Measurements from ENCODE around the gene ARHGEF16.

ARHGEF16 gene

GRCh38 chr1:3522112-3522511 lies 67.6 kb downstream of the ARHGEF16 start:
- no peak for DNase-seq

DNA sequence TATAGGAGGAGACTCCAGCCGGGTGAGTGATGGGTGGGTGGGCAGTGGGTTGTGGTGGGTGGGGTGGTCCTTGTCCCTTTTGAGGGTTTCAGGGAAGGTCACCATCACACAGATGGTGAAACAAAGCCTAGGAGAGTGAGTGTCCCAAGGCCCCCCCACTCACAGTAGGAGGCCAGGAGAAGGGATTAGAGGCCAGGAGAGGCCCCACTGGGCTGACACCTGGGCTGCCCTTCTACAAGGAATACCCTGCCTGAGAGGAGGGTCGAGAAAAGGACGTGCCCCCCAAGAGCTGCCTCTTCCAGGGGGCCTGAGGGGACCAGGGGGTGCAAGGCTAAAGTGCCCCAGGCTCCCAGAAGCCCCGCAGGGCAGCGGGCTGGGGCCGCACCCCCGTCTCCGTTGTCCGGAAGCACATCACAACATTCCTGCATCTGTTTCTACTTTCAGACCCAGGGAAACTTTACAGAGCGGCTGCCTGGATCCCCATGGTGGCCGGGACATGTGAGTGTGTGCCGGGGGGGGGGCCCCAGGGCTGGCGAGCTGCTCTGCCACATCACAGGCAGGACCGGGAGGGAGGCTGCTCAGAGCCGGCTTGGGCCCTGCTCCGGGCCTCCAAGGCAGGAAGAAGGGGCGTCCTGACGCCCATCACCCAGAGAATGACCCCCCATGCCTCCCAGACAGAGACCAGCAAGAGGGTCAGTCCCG lies 68.2 kb downstream of the ARHGEF16 start:
- DNase-seq: no peak

GRCh38 chr1:3523980-3524379 lies 69.5 kb downstream of the ARHGEF16 start:
- DNase-seq: no peak

DNA sequence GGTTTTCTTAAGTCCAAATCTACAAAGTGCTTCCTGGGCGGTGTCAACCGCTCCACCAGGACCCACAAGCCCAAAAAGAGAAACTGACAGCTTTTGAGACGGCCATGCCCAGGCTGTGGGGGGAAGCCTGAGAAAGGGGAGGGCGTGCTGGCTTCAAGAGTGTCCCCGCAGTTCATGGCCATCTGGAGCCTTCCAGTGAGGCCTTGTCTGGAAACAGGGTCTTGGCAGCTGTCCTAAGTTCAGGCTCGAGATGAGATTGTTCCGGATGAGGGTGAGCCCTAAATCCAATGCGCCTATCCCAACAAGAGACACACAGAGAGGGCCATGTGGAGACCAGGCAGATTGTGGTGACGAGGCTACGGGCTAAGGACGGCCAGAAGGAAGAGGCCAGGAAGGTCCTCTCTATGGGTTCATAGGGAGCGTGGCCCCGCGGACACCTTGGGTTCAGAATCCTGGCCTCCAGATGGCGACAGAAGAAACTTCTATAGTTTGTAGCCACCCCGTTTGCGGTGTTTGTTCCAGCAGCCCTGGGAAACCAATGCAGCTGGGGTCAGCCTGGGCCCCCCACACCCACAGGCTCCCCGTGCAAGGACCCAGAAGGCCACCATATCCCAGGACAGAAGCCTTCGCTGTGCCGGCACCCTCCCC lies 70.2 kb downstream of the ARHGEF16 start:
- no peak for DNase-seq

DNA sequence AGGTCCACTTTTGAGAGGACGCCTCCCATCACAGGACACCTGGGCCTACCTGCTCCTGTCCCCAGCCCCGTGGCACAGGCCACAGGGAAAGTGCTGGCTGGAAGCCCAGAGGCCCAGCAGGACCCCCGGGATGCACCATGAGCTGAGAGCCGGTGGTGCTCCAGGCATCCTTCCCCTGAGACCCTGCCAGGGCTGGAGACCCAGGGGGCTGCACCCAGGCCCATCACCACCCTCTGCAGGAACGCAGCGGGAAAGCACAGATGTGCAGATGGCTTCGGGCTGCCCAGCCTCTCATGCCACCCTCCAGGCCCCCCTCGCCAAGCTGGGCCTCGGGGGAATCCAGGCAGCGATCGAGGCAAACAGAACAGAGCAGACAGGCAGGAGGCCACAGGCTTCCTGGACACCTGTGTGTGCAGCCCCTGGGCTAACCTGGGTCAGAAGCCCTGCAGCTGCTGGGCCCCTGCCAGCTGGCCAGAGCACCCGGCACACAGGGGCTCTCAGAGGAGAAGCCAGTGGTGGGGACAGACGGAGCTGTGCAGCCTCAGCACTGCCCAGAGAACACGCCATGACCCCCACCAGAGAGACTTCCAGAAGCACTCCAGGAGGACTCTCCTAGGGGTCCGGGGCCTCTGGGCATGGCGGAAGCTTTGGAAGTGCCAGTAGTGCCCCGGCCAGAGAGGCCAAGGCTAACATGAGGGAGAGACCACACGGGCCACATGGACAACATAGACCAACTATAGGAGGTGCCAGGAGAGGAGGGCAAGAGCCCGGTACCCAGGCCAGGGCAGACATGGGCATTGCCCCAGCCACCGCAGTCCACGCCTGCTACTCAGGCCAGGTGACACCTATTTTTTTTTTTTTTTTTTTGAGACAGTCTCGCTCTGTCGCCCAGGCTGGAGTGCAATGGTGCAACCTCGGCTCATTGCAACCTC lies 71.4 kb downstream of the ARHGEF16 start:
- DNase-seq: no peak

DNA sequence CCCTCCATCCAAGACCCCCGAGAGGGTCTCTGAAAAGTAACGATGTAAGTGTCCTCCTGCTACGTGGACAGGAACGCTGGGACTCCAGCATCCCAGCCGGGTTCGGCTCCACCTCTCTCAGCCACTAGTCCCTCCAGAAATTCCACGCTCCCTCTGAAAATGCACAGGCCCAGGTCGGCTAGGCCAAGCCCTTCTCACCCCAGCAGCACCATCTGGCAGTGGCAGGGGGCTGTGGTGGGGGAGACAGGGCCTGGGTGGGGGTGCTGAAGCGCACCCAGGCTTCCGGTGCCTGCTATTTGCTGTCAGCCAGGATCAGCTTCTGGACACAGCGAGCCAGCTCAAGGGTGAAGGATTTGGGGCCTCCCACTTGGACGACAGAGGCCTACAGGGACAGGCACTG lies 73.3 kb downstream of the ARHGEF16 start:
- DNase-seq: no peak

DNA sequence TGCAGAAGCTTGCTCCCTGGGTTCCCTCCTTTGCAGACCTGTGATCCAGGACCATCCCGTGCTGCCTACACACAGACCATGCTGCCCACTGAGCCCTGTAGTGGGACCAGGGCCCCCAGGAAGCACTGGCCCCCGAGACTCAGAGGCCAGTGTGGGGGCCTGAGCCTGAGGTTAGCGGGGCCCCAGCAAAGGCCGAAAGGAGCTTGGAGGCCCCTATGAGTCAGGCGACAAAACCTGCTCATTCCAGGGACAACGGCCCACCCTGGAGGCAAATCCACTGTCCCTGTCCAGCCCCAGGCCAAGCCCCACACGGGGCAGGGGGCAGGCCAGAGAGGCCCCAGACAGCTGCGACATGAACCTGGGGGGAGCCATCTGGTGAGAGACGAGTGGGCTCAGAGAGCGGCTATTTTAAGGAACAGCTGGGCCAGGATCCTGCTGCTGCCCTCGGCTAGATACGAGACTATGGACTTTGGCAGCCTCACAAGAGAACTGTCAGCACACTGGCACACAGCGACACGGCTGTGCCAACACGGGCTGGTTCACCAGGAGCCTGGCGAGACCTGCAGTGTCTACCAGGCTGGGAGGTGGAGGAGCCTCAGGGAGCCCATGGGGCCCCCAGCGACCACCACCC lies 74.7 kb downstream of the ARHGEF16 start:
- DNase-seq: no peak

DNA sequence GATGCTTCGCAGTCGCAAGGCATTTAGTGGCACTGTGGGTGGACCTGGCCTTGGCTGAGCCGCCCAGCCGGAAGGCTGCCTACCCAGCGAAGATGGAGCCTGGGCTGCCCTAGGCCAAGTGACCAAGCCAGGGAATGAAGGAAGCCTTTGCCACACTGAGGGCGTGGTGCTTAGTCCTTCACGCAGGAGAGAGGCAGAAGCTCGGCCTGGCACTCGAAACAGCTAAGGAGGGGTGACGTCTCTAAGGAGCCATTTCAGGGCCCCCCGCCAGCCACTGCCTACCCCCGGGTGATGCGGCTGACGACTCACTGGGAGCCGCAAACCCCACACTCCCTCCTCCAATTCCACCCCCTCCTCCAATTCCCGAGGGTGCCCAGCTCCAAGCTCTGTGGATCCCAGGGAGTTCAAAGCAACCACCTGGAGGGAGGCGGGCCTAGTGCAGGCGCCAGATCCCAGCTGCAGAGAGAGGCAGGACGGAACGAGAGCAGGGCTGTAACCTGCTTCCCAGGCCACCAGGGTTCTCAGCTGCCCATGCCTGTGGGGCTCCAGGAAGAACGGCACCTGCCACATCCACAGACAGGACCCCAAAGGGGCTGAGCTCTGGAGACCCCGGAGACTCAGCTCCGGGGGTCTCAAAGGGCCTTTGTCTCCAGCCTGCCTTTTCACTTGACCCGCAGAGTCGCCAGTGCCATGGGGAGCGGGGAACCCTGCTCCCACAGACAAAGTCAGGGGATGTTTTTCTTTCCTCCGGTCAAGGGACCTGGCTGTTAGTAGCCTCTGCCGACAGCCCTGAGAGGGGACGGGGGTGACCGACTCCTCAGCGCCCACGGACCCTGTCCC lies 75.8 kb downstream of the ARHGEF16 start:
- no peak for DNase-seq

Measured in CD4-positive, alpha-beta T cell treated with Interleukin-17A for 1 hour (primary cell).